Measurements from ENCODE around the gene OR13C8.

Gene OR13C8

DNA sequence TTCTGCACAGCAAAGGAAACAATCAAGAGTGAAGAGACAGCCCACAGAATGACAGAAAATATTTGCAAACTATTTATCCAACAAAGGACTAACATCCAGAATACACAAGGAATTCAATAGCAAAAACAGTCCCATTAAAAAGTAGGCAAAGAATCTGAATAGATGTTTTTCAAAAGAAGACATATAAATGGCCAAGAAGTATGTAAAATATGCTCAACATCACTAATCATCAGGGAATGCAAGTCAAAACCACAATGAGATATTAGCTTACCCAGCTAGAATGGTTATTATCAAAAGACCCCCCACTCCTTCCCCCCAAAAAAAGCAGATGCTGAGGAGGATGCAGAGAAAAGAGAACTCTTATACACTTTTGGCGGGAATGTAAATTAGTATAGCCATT lies 13.4 kb upstream of the OR13C8 start:
- H3K4me3 ChIP-seq (ENCODE audit: control insufficient read depth, low read depth, low read length): no peak overlapping the region
- TF ChIP-seq, protein P1, sequence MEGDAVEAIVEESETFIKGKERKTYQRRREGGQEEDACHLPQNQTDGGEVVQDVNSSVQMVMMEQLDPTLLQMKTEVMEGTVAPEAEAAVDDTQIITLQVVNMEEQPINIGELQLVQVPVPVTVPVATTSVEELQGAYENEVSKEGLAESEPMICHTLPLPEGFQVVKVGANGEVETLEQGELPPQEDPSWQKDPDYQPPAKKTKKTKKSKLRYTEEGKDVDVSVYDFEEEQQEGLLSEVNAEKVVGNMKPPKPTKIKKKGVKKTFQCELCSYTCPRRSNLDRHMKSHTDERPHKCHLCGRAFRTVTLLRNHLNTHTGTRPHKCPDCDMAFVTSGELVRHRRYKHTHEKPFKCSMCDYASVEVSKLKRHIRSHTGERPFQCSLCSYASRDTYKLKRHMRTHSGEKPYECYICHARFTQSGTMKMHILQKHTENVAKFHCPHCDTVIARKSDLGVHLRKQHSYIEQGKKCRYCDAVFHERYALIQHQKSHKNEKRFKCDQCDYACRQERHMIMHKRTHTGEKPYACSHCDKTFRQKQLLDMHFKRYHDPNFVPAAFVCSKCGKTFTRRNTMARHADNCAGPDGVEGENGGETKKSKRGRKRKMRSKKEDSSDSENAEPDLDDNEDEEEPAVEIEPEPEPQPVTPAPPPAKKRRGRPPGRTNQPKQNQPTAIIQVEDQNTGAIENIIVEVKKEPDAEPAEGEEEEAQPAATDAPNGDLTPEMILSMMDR (conservative IDR thresholded peaks at IDR 0.05; ENCODE audit: control insufficient read depth, insufficient read depth, low read depth, low read length): no peak
- DNase-seq (ENCODE audit: low read depth): no peak

DNA sequence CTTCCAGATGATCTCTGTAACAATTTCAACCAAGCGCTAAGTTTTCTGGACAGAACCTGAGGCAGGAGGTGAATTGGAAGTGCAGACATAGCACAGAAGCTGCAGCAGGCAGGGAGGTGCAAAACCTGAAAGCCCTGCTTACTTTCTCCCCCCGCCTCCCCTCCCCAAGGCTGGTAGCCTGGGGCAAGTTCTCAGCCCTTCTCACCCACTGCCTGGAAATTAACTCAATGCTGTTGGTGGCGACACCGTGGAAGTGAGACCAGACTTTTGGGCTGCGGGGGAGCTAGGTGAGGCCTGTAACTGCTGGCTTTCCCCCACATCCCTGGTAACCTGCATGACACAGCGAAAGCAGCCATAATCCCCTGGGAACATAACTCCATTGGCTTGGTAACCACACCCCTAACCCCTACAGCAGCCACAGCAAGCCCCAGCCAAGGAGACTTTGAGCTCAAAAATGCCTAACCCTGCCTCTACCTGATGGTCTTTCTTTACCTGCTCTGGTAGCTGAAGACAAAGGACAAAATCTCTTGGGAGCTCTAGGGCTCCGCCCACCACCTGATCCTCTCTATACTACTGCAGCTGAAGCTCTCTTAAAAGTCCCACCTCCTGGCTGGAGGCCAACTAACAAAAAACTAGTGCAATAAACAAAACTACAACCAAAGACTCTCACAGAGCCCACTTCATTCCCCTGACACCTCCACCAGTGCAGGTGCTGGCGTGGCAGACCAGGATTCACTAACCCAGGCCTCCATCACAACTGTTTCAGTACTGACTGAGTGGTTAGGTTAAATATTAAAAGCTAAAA lies 11.9 kb upstream of the OR13C8 start:
- no peak overlapping the region for H3K4me3 ChIP-seq (ENCODE audit: control insufficient read depth, low read depth, low read length)
- TF ChIP-seq, protein P1 (conservative IDR thresholded peaks at IDR 0.05; ENCODE audit: control insufficient read depth, insufficient read depth, low read depth, low read length): no peak
- DNase-seq (ENCODE audit: low read depth): no peak

DNA sequence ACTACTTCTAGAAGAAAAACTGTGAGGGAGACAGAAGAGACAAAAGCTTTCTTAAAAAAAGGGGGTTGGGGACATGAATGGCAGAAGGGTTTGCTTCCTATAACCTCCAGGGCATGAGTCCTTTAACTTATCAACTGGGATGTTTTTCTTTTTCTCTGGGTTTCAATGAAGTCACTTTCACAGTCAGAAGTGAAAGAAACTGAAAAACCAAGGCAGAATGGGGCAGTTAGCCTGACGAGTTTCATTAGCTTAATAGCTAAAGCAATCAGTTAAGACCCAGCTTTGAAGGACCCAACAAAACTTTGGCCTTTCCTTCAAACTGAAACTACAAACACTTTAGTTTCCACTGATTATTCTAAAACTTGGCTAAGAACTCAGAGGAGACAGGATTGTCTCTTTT lies 4.6 kb upstream of the OR13C8 start:
- H3K4me3 ChIP-seq (ENCODE audit: control insufficient read depth, low read depth, low read length): no peak overlapping the region
- TF ChIP-seq, protein P1 (conservative IDR thresholded peaks at IDR 0.05; ENCODE audit: control insufficient read depth, insufficient read depth, low read depth, low read length): no peak
- DNase-seq (ENCODE audit: low read depth): no peak

DNA sequence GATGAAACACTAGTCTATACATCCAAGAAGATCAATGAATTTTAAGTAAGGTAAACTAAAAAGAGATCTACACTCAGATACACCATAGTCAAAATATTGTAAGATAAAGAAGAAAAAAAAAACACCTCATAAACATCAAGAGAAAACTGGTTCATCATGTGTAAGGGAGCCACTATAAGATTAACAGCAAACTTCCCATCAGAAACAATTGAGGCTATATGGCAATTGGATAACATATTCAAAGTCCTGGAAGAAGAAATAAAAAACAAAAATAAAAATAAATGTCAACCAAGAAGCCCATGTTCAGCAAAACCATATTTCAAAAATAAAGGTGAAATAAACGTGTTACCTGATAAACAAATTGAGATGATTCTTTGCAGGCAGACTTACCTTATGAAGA lies 3.6 kb downstream of the OR13C8 start:
- no peak for DNase-seq (ENCODE audit: low read depth)
- no peak overlapping the region for H3K4me3 ChIP-seq (ENCODE audit: control insufficient read depth, low read depth, low read length)
- TF ChIP-seq, protein P1 (conservative IDR thresholded peaks at IDR 0.05; ENCODE audit: control insufficient read depth, insufficient read depth, low read depth, low read length): no peak

DNA sequence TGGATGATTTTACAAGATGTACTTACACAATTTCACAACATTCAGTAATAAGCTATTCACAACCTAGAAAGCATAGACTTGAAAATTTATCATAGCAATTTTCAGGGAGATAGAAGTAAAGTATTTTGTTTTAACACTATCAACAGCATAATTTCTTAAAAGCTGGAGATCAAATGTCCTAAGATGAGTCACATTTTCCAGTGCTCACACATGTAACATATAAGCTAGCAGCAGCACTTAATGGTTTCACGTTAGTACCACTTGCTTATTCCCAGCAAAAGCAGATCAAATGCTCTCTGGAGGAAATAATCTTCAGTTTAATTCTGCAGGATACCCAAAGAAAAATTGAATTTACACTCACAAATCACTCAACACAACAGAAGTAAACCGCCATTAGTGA lies 6.5 kb downstream of the OR13C8 start:
- no peak overlapping the region for H3K4me3 ChIP-seq (ENCODE audit: control insufficient read depth, low read depth, low read length)
- TF ChIP-seq, protein P1 (conservative IDR thresholded peaks at IDR 0.05; ENCODE audit: control insufficient read depth, insufficient read depth, low read depth, low read length): no peak
- peak; percentile 54 for DNase-seq (ENCODE audit: low read depth)

DNA sequence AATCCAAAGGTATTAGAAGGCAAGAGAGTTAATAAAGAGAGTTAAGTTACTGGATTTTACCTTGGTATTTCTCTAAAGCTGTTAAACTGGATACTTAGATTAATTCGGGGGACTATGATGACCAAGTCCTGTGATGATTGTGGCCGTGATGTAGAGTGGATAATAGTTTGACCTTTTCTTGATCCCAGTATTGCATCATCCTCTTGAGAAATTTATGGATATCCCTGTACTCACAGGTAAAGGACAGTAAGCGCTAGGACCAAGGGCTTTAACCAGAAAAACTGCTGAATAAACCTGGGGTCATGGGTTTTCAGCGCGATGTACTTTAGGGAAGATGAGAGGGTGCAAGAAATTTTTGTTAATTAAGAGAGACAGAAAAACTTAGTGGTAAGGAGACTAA lies 8.3 kb downstream of the OR13C8 start:
- TF ChIP-seq, protein P1 (conservative IDR thresholded peaks at IDR 0.05; ENCODE audit: control insufficient read depth, insufficient read depth, low read depth, low read length): no peak
- no peak overlapping the region for H3K4me3 ChIP-seq (ENCODE audit: control insufficient read depth, low read depth, low read length)
- DNase-seq (ENCODE audit: low read depth): no peak
